Endothelial cell (in vitro differentiated cells): ENCODE data around the gene IFNG-AS1. TPM values are rescaled to one million over a fixed set of nuclear protein-coding genes. Genes with fewer than 3 reads are reported as not detected.

Source experiments
- DNase-seq: peaks from one replicate; pipeline ENCODE4 v3.0.0; 2021; ENCODE audit warnings: low spot score
- H3K27ac Mint-ChIP-seq: one replicate; pipeline ENCODE4 v1.8.0; 2021; ENCODE audit warnings: mixed read lengths, inconsistent platforms; ENCODE audit not compliant: unreplicated experiment
- H3K27me3 Mint-ChIP-seq: one replicate; pipeline ENCODE4 v1.8.0; 2021; ENCODE audit warnings: mild to moderate bottlenecking, moderate library complexity, mixed read lengths, inconsistent platforms; ENCODE audit not compliant: unreplicated experiment
- H3K36me3 Mint-ChIP-seq: one replicate; pipeline ENCODE4 v1.8.0; 2021; ENCODE audit warnings: mild to moderate bottlenecking, low read depth, mixed read lengths, inconsistent platforms; ENCODE audit not compliant: unreplicated experiment
- H3K4me1 Mint-ChIP-seq: one replicate; pipeline ENCODE4 v1.8.0; 2021; ENCODE audit warnings: mild to moderate bottlenecking, mixed read lengths, inconsistent platforms; ENCODE audit not compliant: unreplicated experiment
- H3K4me3 Mint-ChIP-seq: one replicate; pipeline ENCODE4 v1.8.0; 2021; ENCODE audit warnings: mild to moderate bottlenecking, mixed read lengths, inconsistent platforms; ENCODE audit not compliant: unreplicated experiment
- H3K9me3 Mint-ChIP-seq: one replicate; pipeline ENCODE4 v1.8.0; 2021; ENCODE audit warnings: mixed read lengths, inconsistent platforms; ENCODE audit not compliant: unreplicated experiment
- total RNA-seq: library from RNA; stranded (reverse); fragmentation: NEBNext Ultra II Directional; extraction: Animal tissue kit (Norgen Biotek cat#: 25700); gene quantifications from one replicate; pipeline ENCODE4 v1.2.1, GENCODE V29; 2021; ENCODE audit not compliant: unreplicated experiment
- TF ChIP-seq, protein P1 (sequence below): fragments of 200-600 bp; sonication (generic); IDR thresholded peaks from one replicate; pipeline ENCODE4 v1.5.0; 2021; ENCODE audit warnings: antibody characterized with exemption; ENCODE audit not compliant: unreplicated experiment

The IFNG-AS1 gene
- total RNA-seq, 1 donor from 2014 or later = not detected

DNA sequence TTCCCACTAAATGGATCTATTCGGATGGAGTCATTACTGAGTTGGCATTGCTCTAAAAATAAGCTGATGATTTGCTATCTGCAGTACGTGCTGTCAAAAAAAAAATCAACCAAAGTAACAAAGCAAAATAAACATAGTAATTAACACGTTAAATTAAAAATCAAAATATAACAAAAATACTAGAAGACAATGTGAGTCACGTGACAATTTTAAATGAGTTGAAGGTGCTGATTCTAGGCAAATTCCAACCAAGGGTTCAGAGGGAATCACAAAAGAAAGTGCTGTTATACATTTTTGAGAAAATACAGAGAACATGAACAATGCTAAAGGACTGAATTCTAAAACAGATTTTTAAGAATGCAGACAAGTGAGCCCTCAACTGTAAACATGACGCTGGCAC lies 45.2 kb upstream of the IFNG-AS1 start:
- TF ChIP-seq, protein P1, sequence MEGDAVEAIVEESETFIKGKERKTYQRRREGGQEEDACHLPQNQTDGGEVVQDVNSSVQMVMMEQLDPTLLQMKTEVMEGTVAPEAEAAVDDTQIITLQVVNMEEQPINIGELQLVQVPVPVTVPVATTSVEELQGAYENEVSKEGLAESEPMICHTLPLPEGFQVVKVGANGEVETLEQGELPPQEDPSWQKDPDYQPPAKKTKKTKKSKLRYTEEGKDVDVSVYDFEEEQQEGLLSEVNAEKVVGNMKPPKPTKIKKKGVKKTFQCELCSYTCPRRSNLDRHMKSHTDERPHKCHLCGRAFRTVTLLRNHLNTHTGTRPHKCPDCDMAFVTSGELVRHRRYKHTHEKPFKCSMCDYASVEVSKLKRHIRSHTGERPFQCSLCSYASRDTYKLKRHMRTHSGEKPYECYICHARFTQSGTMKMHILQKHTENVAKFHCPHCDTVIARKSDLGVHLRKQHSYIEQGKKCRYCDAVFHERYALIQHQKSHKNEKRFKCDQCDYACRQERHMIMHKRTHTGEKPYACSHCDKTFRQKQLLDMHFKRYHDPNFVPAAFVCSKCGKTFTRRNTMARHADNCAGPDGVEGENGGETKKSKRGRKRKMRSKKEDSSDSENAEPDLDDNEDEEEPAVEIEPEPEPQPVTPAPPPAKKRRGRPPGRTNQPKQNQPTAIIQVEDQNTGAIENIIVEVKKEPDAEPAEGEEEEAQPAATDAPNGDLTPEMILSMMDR = no peak
- Mint-ChIP-seq H3K4me3 (no peak overlapping the region), H3K4me1 (no peaks in the 10 kb centered on the region), H3K27me3 (no peaks in the 10 kb centered on the region), H3K36me3 (no peaks in the 10 kb centered on the region), H3K27ac (no peak overlapping the region), H3K9me3 (no peaks in the 10 kb centered on the region)
- DNase-seq = no peak

GRCh38 chr12:67952787-67953186 lies 36.5 kb upstream of the IFNG-AS1 start:
- H3K27ac Mint-ChIP-seq = no peak overlapping the region
- H3K9me3 Mint-ChIP-seq = no peaks in the 10 kb centered on the region
- DNase-seq = no peak
- H3K36me3 Mint-ChIP-seq = no peaks in the 10 kb centered on the region
- no peak overlapping the region for H3K4me3 Mint-ChIP-seq
- H3K27me3 Mint-ChIP-seq = no peaks in the 10 kb centered on the region
- H3K4me1 Mint-ChIP-seq = no peaks in the 10 kb centered on the region
- TF ChIP-seq, protein P1 = no peak

DNA sequence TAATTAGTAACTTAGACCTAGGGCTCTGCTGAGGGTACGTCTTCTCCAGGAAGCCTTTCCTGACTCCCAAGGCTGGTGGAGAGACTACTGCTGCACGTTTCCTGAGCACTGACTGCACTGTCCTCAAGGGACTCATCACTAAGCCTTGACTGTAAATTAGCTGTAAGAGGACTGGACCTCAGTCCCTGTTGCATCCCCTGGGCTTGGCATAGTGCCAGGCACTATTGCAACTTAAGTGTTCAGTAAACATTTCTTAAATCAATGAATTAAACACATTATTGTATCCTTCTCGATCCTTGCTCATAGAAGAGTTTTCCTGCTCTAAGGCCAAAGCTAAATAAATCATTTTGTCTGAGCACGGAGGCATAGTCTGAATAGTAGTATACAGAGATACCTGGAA lies 31.9 kb upstream of the IFNG-AS1 start:
- Mint-ChIP-seq H3K36me3 (no peaks in the 10 kb centered on the region), H3K27me3 (no peaks in the 10 kb centered on the region), H3K27ac (no peak overlapping the region), H3K9me3 (no peaks in the 10 kb centered on the region), H3K4me1 (no peaks in the 10 kb centered on the region), H3K4me3 (no peak overlapping the region)
- TF ChIP-seq, protein P1 = no peak
- DNase-seq = no peak

GRCh38 chr12:67958187-67958586 lies 31.1 kb upstream of the IFNG-AS1 start:
- no peaks in the 10 kb centered on the region for H3K4me1 Mint-ChIP-seq
- no peak overlapping the region for H3K27ac Mint-ChIP-seq

DNA sequence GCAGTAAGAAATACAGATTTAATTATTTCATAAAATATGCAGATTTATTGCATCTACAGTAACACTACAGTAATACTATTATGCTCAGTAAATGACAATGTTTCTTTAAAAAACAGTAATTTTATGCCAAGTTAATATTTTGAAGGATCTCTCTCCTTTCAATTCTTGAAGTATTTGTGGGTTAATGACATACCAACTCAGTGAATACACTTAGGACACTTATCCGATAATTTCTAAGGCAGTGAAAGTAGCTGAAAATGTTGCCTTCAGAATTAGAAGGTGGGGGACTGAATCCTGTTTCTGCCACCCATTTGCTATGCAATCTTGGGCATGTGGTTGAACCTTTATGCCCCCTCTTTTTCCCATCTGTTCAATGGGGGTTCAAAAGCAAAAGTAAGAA lies 24.8 kb upstream of the IFNG-AS1 start:
- no peaks in the 10 kb centered on the region for H3K4me1 Mint-ChIP-seq
- no peaks in the 10 kb centered on the region for H3K36me3 Mint-ChIP-seq
- H3K9me3 Mint-ChIP-seq = no peaks in the 10 kb centered on the region
- H3K27ac Mint-ChIP-seq = no peak overlapping the region
- H3K27me3 Mint-ChIP-seq = peaks cover 2% of the 10 kb centered on the region
- TF ChIP-seq, protein P1 = no peak
- no peak overlapping the region for H3K4me3 Mint-ChIP-seq
- DNase-seq = no peak

More at GRCh38 chr12:67958187-67958586, 31.1 kb upstream of the IFNG-AS1 start:
- H3K9me3 Mint-ChIP-seq = no peaks in the 10 kb centered on the region
- no peak for DNase-seq
- H3K36me3 Mint-ChIP-seq = no peaks in the 10 kb centered on the region
- TF ChIP-seq, protein P1 = no peak
- H3K4me3 Mint-ChIP-seq = no peak overlapping the region
- peaks cover 2% of the 10 kb centered on the region for H3K27me3 Mint-ChIP-seq
